ENCODE data around the gene SECISBP2L. TPM values are rescaled to one million over a fixed set of nuclear protein-coding genes. Genes with fewer than 3 reads are reported as not detected.

Gene SECISBP2L
- total and polyA plus RNA-seq, 9 of the 15 experiments (the other 6 are each of a cell fraction or from before 2014, with no cell fraction given): 0.55 to 14.1 (median 10.4) TPM

DNA sequence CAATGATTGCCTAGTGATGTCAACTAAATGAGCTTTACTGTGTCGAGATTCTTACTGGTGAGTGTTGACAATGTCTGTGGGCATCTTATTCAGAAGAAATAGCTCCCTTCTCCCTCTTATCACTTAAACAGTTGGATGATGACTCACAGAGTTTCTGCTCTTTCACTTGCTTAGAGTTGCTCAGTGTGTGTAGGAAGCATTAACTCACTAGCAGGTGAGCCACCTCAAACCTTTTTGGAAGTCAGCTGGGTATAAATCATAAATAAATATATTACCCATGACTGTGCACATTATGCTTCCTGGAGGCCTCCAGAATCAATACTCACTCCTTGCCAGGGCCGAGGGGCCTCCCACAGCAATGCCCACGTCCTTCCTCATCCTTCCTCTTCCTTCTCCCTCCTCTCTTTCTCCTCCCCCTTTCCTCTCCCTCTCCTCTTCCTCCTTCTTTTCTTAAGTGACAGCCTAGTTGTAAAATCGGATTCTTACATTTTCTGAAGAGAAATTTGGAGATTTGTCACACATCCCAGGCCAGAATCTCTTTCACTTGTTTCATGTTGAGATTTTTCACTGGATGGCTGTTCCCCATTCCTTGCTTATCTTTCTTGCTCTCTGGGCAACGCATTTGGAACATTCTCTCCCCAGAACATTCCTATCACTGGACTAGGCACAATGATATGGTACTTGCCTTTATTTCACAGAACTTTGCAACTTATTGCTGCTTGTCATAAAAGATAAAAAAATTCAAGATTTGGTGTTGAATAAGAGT is 100.0 kb downstream of the SECISBP2L start (continued):
- TF ChIP-seq THRB (CRISPR knock-in tag; conservative IDR thresholded peaks at IDR 0.05) (0 out of 2 replicates have a peak, but pooled peaks have one; percentile 11), CHD1 (IDR thresholded peaks at IDR 0.05; ENCODE audit: low read length) (no peak), NBN (IDR thresholded peaks at IDR 0.05; ENCODE audit: low read depth) (no peak), ARID3A (IDR thresholded peaks at IDR 0.05; ENCODE audit: borderline replicate concordance, low read depth, low read length) (no peak), ZNF644 (tag; IDR thresholded peaks at IDR 0.05; ENCODE audit: low read depth) (no peak), RREB1 (CRISPR knock-in tag; IDR thresholded peaks at IDR 0.05) (no peak), ILF3 (IDR thresholded peaks at IDR 0.05; ENCODE audit: borderline replicate concordance) (no peak), ELF4 (CRISPR knock-in tag; IDR thresholded peaks at IDR 0.05) (no peak)
- TF ChIP-seq, protein P1, sequence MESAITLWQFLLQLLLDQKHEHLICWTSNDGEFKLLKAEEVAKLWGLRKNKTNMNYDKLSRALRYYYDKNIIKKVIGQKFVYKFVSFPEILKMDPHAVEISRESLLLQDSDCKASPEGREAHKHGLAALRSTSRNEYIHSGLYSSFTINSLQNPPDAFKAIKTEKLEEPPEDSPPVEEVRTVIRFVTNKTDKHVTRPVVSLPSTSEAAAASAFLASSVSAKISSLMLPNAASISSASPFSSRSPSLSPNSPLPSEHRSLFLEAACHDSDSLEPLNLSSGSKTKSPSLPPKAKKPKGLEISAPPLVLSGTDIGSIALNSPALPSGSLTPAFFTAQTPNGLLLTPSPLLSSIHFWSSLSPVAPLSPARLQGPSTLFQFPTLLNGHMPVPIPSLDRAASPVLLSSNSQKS (CRISPR knock-in tag; IDR thresholded peaks at IDR 0.05): no peak
- TF ChIP-seq, protein P2, sequence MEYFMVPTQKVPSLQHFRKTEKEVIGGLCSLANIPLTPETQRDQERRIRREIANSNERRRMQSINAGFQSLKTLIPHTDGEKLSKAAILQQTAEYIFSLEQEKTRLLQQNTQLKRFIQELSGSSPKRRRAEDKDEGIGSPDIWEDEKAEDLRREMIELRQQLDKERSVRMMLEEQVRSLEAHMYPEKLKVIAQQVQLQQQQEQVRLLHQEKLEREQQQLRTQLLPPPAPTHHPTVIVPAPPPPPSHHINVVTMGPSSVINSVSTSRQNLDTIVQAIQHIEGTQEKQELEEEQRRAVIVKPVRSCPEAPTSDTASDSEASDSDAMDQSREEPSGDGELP (CRISPR knock-in tag; IDR thresholded peaks at IDR 0.05; ENCODE audit: borderline replicate concordance): no peak
- TF ChIP-seq, protein P3, sequence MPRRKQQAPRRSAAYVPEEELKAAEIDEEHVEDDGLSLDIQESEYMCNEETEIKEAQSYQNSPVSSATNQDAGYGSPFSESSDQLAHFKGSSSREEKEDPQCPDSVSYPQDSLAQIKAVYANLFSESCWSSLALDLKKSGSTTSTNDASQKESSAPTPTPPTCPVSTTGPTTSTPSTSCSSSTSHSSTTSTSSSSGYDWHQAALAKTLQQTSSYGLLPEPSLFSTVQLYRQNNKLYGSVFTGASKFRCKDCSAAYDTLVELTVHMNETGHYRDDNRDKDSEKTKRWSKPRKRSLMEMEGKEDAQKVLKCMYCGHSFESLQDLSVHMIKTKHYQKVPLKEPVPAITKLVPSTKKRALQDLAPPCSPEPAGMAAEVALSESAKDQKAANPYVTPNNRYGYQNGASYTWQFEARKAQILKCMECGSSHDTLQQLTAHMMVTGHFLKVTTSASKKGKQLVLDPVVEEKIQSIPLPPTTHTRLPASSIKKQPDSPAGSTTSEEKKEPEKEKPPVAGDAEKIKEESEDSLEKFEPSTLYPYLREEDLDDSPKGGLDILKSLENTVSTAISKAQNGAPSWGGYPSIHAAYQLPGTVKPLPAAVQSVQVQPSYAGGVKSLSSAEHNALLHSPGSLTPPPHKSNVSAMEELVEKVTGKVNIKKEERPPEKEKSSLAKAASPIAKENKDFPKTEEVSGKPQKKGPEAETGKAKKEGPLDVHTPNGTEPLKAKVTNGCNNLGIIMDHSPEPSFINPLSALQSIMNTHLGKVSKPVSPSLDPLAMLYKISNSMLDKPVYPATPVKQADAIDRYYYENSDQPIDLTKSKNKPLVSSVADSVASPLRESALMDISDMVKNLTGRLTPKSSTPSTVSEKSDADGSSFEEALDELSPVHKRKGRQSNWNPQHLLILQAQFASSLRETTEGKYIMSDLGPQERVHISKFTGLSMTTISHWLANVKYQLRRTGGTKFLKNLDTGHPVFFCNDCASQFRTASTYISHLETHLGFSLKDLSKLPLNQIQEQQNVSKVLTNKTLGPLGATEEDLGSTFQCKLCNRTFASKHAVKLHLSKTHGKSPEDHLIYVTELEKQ (CRISPR knock-in tag; IDR thresholded peaks at IDR 0.05): no peak
